Endothelial cell of umbilical vein (primary cell): ENCODE data around the gene INPP1. TPM values are rescaled to one million over a fixed set of nuclear protein-coding genes. Genes with fewer than 3 reads are reported as not detected.

ENCODE experiments used
- BruUV-seq: library from RNA; stranded (reverse); fragments of 400-500 nt; replicated peaks from 2 replicates; lab custom pipeline; 2021; lab: Mats Ljungman, UMichigan
- CTCF ChIA-PET: fragments of 300-600, 350-600 bp; sonication (Branson Sonifier 250); formaldehyde crosslinking; loops from one replicate; lab custom pipeline; 2021; ENCODE audit warnings: antibody characterized with exemption, inconsistent platforms; lab: Charles Lee
- POLR2A ChIA-PET: fragments of 300-600, 350-600 bp; sonication (Branson Sonifier 250); formaldehyde crosslinking; loops from one replicate; lab custom pipeline; 2021; ENCODE audit warnings: antibody characterized with exemption, inconsistent platforms; lab: Charles Lee
- DNase-seq: peaks from one replicate; pipeline ENCODE4 v3.0.0-alpha.2; 2011; ENCODE audit warnings: low read depth, low spot score
- FAIRE-seq: peaks from 2 replicates; lab custom pipeline; 2011; peaks lifted over from hg19 to GRCh38; lab: Jason Lieb, UNC
- H2AFZ ChIP-seq: 2 replicates; pipeline ENCODE4 v1.6.0; 2012; ENCODE audit warnings: low read depth, low read length, control low read depth, inconsistent platforms
- H3K27ac ChIP-seq: 2 replicates; pipeline ENCODE4 v1.5.1; 2011; ENCODE audit warnings: low read depth, mild to moderate bottlenecking, control low read depth, low read length, moderate library complexity; ENCODE audit not compliant: insufficient read depth
- H3K27me3 ChIP-seq, 2 experiments: 2 replicates each; pipeline versions ENCODE4 v1.6.0 to v1.6.1; 2011; ENCODE audit warnings: low read length in 2 of 2, mixed read lengths in 1 of 2; ENCODE audit not compliant: control insufficient read depth in 2 of 2, insufficient read depth in 2 of 2
- H3K36me3 ChIP-seq, 2 experiments: 2 replicates in 1 of 2; 3 replicates in 1 of 2; pipeline ENCODE4 v1.5.1; 2011; ENCODE audit warnings: low read length in 2 of 2, mild to moderate bottlenecking in 1 of 2, moderate library complexity in 1 of 2; ENCODE audit not compliant: control insufficient read depth in 2 of 2, insufficient read depth in 2 of 2; ENCODE audit errors: extremely low read depth in 1 of 2
- H3K4me1 ChIP-seq: 3 replicates; pipeline ENCODE4 v1.5.1; 2011; ENCODE audit warnings: mild to moderate bottlenecking, low read length; ENCODE audit not compliant: control insufficient read depth, insufficient read depth; ENCODE audit errors: extremely low read depth
- H3K4me2 ChIP-seq: 2 replicates; pipeline ENCODE4 v1.6.1; 2011; ENCODE audit warnings: low read length, control low read depth, mixed read lengths; ENCODE audit not compliant: insufficient read depth
- H3K4me3 ChIP-seq, 3 experiments: fragments of 200-600 bp in 1 of 3; sonication (generic), shearing (Covaris generic) in 1 of 3; replicated peaks in 1 of 3; 2 replicates each; pipeline ENCODE4 v1.5.1; 2011 to 2016; ENCODE audit warnings: control low read depth in 3 of 3, low read length in 3 of 3, mild to moderate bottlenecking in 2 of 3, inconsistent platforms in 1 of 3, low read depth in 1 of 3, moderate library complexity in 1 of 3; ENCODE audit not compliant: insufficient read depth in 1 of 3
- H3K79me2 ChIP-seq: 2 replicates; pipeline ENCODE4 v1.6.0; 2012; ENCODE audit warnings: low read length, inconsistent platforms; ENCODE audit not compliant: control insufficient read depth, insufficient read depth
- H3K9ac ChIP-seq: replicated peaks from 2 replicates; pipeline ENCODE3; 2011; ENCODE audit warnings: low read length, control low read depth; ENCODE audit not compliant: insufficient read depth; ENCODE audit errors: extremely low read depth
- H3K9me1 ChIP-seq: replicated peaks from 3 replicates; pipeline ENCODE4 v1.6.0; 2011; ENCODE audit warnings: mild to moderate bottlenecking, low read length; ENCODE audit not compliant: control insufficient read depth, insufficient read depth; ENCODE audit errors: extremely low read depth
- H3K9me3 ChIP-seq: replicated peaks from 2 replicates; pipeline ENCODE4 v1.5.1; 2012; ENCODE audit warnings: low read length, inconsistent platforms; ENCODE audit not compliant: control insufficient read depth, insufficient read depth
- H4K20me1 ChIP-seq: replicated peaks from 2 replicates; pipeline ENCODE3; 2011; ENCODE audit warnings: mild to moderate bottlenecking, low read length; ENCODE audit not compliant: control insufficient read depth, insufficient read depth; ENCODE audit errors: extremely low read depth
- EZH2 ChIP-seq: IDR thresholded peaks from 2 replicates; pipeline ENCODE4 v1.6.1; 2012; ENCODE audit warnings: borderline replicate concordance, low read depth, mild to moderate bottlenecking, moderate library complexity, low read length, inconsistent platforms; ENCODE audit not compliant: severe bottlenecking
- FOS ChIP-seq: IDR thresholded peaks from 2 replicates; pipeline ENCODE4 v1.6.1; 2011; ENCODE audit warnings: mild to moderate bottlenecking, low read length, moderate library complexity, borderline replicate concordance; ENCODE audit not compliant: insufficient read depth
- GATA2 ChIP-seq: IDR thresholded peaks from 2 replicates; pipeline ENCODE4 v1.7.0; 2011; ENCODE audit warnings: low read depth, mild to moderate bottlenecking, moderate library complexity, mixed read lengths, low read length; ENCODE audit not compliant: insufficient read length, insufficient read depth
- JUN ChIP-seq: IDR thresholded peaks from 2 replicates; pipeline ENCODE4 v1.6.1; 2011; ENCODE audit warnings: borderline replicate concordance, low read depth; ENCODE audit not compliant: insufficient read length, insufficient read depth
- MYC ChIP-seq: IDR thresholded peaks from one replicate; pipeline ENCODE4 v1.6.1; 2011; ENCODE audit warnings: mild to moderate bottlenecking, low read depth, low read length
- POLR2A ChIP-seq: IDR thresholded peaks from 2 replicates; pipeline ENCODE4 v1.6.1; 2012; ENCODE audit warnings: low read depth, mild to moderate bottlenecking, control low read depth, low read length
- POLR2AphosphoS5 ChIP-seq: IDR thresholded peaks from 2 replicates; pipeline ENCODE4 v1.6.1; 2012; ENCODE audit warnings: low read depth, mild to moderate bottlenecking, control low read depth, low read length, moderate library complexity; ENCODE audit not compliant: insufficient read depth
- dilution Hi-C: fragments of 300-500 bp; cut with MboI; formaldehyde crosslinking; loops from one replicate; pipeline ENCODE4 v1.15.0; 2019; ENCODE audit warnings: low sequenced_read_pairs; ENCODE audit not compliant: extremely low pct_ligation_motif_present
- intact Hi-C: fragments of 100-400 bp; cut with micrococcal nuclease; formaldehyde crosslinking; loops from one replicate; pipeline ENCODE4 v1.10.0; 2022
- polyA plus RNA-seq, 4 experiments: library from polyadenylated mRNA; depleted of rRNA in 3 of 4; stranded (reverse) in 3 of 4; unstranded in 1 of 4; fragments of >200 nt; gene quantifications; 2 replicates each; pipeline versions ENCODE4 v1.2.1 to v1.2.3, GENCODE V29; 2011 to 2012; ENCODE audit warnings: missing spikeins in 1 of 4
- total RNA-seq: library from RNA; stranded (reverse); gene quantifications from 2 replicates; pipeline ENCODE4 v1.2.3, GENCODE V29; 2021
- TF ChIP-seq, protein P1 (sequence below): IDR thresholded peaks from 2 replicates; pipeline ENCODE4 v1.6.1; 2011; ENCODE audit not compliant: insufficient read depth, insufficient read length
- TF ChIP-seq, protein P2 (sequence below), 2 donors: IDR thresholded peaks; 1 replicate in 1 of 2; 2 replicates in 1 of 2; pipeline ENCODE4 v1.5.1; 2011; ENCODE audit warnings: low read length in 2 of 2, mild to moderate bottlenecking in 2 of 2, moderate library complexity in 2 of 2, control low read depth in 1 of 2, inconsistent platforms in 1 of 2, low read depth in 1 of 2; ENCODE audit not compliant: insufficient read depth in 1 of 2; ENCODE audit errors: extremely low read depth in 1 of 2

INPP1 gene
- total and polyA plus RNA-seq, 2 donors (not counting 3 experiments of a cell fraction or from before 2014, with no cell fraction given), result 10.6 to 36.8 TPM

DNA sequence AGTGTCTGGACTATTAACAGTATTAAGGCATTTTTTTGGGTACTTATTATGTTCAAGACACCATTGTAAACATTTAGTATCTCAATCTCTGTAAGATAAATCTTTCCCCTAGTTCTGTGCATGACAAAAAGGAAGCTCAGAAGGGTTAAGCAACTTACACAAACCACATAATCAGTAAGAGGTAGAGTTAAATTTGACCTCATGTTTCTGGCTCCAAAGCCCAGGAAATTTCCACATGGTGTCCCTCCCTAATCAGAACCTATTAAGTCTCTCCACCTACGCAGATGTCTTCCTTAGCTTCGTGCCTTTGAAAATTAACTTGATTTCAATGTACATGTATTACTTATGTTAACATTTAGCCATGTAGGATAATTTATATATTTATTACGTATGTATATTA, 66.8 kb downstream of the INPP1 start:
- DNase-seq, result no peak
- Histone ChIP-seq H3K36me3 (no peaks in the 10 kb centered on the region), H3K9me3 (no peaks in the 10 kb centered on the region), H3K4me1 (peaks cover 13% of the 10 kb centered on the region), H4K20me1 (no peaks in the 10 kb centered on the region), H3K27ac (no peak overlapping the region), H3K9me1 (no peaks in the 10 kb centered on the region), H3K27me3 (peaks cover 17 to 25% of the 10 kb centered on the region in 2 experiments), H3K4me2 (no peak overlapping the region), H2AFZ (no peak overlapping the region), H3K4me3 (no peak overlapping the region), H3K9ac (no peak overlapping the region), H3K79me2 (no peaks in the 10 kb centered on the region)
- intact Hi-C loops, result no loop called here
- ChIA-PET CTCF (interaction anchor here (1.5 kb wide), 1 partner anchor 23 kb away, joined by 5 read pairs; no protein-coding TSS in a partner anchor), POLR2A (no interaction called here)
- FAIRE-seq, result no peak
- TF ChIP-seq, protein P1, sequence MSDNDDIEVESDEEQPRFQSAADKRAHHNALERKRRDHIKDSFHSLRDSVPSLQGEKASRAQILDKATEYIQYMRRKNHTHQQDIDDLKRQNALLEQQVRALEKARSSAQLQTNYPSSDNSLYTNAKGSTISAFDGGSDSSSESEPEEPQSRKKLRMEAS, result no peak
- no peak for TF ChIP-seq EZH2
- dilution Hi-C loops, result no loop called here
- BruUV-seq, result no TSS peak

DNA sequence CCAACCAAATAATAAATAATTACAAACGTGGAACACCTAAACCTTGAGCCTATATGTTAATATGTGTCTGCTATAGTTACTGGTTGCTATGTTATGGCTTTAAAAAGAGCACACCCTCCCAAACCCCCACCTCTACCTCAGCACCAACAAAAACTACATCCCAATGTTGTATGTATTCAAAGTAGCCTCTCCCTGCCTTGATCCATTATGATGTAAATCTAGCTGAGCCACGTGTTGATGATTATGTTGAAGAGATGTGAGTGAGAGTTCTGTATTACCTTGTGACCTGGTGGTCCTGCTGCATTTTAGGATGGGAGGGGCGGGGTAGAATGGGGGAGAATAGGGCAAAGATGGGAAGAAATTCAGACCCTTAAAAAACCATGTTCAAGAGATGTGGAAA, 69.6 kb downstream of the INPP1 start:
- H3K4me1 ChIP-seq, result peaks cover 10% of the 10 kb centered on the region
- H3K27ac ChIP-seq, result no peak overlapping the region
- H3K79me2 ChIP-seq, result no peaks in the 10 kb centered on the region
- CTCF ChIA-PET, result interaction anchor here (0.8 kb wide), 1 partner anchor 20 kb away, joined by 4 read pairs; no protein-coding TSS in a partner anchor
- H3K9me1 ChIP-seq, result no peaks in the 10 kb centered on the region
- no peaks in the 10 kb centered on the region for H3K36me3 ChIP-seq
- H4K20me1 ChIP-seq, result no peaks in the 10 kb centered on the region
- H3K4me3 ChIP-seq, result no peak overlapping the region
- no peak overlapping the region for H3K4me2 ChIP-seq
- DNase-seq, result no peak
- no peak overlapping the region for H2AFZ ChIP-seq
- no peak overlapping the region for H3K9ac ChIP-seq
- peaks cover 7 to 13% of the 10 kb centered on the region in 2 experiments for H3K27me3 ChIP-seq
- POLR2A ChIA-PET, result no interaction called here
- dilution Hi-C loops (no loop called here), intact Hi-C loops (no loop called here)
- no TSS peak for BruUV-seq
- no peak for FAIRE-seq
- no peak for TF ChIP-seq GATA2
- no peak for TF ChIP-seq MYC
- no peak for TF ChIP-seq FOS
- TF ChIP-seq, protein P1, result no peak
- no peak for TF ChIP-seq JUN
- TF ChIP-seq, protein P2, sequence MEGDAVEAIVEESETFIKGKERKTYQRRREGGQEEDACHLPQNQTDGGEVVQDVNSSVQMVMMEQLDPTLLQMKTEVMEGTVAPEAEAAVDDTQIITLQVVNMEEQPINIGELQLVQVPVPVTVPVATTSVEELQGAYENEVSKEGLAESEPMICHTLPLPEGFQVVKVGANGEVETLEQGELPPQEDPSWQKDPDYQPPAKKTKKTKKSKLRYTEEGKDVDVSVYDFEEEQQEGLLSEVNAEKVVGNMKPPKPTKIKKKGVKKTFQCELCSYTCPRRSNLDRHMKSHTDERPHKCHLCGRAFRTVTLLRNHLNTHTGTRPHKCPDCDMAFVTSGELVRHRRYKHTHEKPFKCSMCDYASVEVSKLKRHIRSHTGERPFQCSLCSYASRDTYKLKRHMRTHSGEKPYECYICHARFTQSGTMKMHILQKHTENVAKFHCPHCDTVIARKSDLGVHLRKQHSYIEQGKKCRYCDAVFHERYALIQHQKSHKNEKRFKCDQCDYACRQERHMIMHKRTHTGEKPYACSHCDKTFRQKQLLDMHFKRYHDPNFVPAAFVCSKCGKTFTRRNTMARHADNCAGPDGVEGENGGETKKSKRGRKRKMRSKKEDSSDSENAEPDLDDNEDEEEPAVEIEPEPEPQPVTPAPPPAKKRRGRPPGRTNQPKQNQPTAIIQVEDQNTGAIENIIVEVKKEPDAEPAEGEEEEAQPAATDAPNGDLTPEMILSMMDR (IDR thresholded peaks at IDR 0.05; ENCODE audit: extremely low read depth in 1 of 2, insufficient read depth in 1 of 2, low read depth in 1 of 2, low read length in 2 of 2), result no peak
- no peak for TF ChIP-seq POLR2AphosphoS5
- no peak for TF ChIP-seq POLR2A
- TF ChIP-seq EZH2, result no peak
- no peaks in the 10 kb centered on the region for H3K9me3 ChIP-seq
